SH-SY5Y (cell line): ENCODE data around the gene MADD.

Experiments used
- GATA2 ChIP-seq: IDR thresholded peaks from 2 replicates; pipeline ENCODE4 v1.6.1; 2011; ENCODE audit warnings: mild to moderate bottlenecking, low read depth, low read length
- GATA3 ChIP-seq: IDR thresholded peaks from 2 replicates; pipeline ENCODE4 v1.6.1; 2011; ENCODE audit warnings: low read depth, mild to moderate bottlenecking, low read length, moderate library complexity

DNA sequence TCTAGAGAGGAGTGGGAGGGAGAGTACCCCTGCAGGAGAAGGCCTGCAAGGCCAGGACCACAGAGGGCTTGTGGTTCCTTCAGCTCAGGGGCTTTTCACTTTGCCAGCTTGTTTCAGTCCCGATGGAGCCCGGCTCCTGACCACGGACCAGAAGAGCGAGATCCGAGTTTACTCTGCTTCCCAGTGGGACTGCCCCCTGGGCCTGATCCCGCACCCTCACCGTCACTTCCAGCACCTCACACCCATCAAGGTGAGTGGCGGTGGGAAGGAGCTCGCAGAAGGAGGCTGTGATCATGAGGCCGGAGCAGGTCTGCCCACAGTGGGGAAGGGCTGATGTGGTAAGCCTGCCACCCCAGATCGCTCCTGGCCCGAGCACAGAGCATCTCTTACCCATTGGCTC, 34.8 kb upstream of the MADD start:
- TF ChIP-seq GATA2 (no peak), GATA3 (no peak)
